PC-3 (cell line): ENCODE results near the gene DIAPH3.

Source experiments
- EZH2 ChIP-seq: fragments of 300-600 bp; sonication (generic); IDR thresholded peaks from one replicate; pipeline ENCODE4 v1.6.1; 2017; ENCODE audit warnings: antibody characterized with exemption, mild to moderate bottlenecking, low read length; ENCODE audit not compliant: unreplicated experiment
- EZH2phosphoT487 ChIP-seq: fragments of 300-600 bp; sonication (generic); IDR thresholded peaks from 2 replicates; pipeline ENCODE4 v1.6.1; 2018; ENCODE audit warnings: mild to moderate bottlenecking, antibody characterized with exemption, low read length, borderline replicate concordance
- TF ChIP-seq, protein P1 (sequence below): fragments of 300-600 bp; sonication (generic); conservative IDR thresholded peaks from 2 replicates; pipeline ENCODE4 v1.5.1; 2017; ENCODE audit warnings: antibody characterized with exemption, low read depth, mild to moderate bottlenecking, low read length

DNA sequence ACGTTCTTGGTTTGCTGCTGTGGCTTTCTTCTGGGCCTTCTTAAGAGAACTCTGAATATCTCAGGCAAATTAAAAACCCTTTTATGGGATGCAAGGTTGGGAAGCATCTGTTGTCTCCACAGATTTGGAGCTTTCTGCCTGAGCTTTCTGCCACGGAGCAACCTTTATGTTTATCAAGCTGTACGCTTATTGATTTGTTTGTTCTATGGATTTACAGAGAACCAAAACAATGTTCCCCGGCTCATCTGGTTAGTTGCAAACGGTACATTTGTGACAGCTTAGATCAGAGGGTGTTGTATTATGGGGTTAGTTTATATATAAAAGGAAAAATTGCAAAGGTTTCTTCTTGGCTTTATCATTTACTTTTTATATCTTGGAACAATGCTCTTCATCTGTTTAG lies 479.6 kb downstream of the DIAPH3 start:
- TF ChIP-seq, protein P1, sequence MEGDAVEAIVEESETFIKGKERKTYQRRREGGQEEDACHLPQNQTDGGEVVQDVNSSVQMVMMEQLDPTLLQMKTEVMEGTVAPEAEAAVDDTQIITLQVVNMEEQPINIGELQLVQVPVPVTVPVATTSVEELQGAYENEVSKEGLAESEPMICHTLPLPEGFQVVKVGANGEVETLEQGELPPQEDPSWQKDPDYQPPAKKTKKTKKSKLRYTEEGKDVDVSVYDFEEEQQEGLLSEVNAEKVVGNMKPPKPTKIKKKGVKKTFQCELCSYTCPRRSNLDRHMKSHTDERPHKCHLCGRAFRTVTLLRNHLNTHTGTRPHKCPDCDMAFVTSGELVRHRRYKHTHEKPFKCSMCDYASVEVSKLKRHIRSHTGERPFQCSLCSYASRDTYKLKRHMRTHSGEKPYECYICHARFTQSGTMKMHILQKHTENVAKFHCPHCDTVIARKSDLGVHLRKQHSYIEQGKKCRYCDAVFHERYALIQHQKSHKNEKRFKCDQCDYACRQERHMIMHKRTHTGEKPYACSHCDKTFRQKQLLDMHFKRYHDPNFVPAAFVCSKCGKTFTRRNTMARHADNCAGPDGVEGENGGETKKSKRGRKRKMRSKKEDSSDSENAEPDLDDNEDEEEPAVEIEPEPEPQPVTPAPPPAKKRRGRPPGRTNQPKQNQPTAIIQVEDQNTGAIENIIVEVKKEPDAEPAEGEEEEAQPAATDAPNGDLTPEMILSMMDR = no peak
- TF ChIP-seq EZH2phosphoT487 (no peak), EZH2 (no peak)
